ENCODE data around the gene TMEM154.

The TMEM154 gene

GRCh38 chr4:152587127-152587526 is 92.7 kb downstream of the TMEM154 start:
- DNase-seq, result no peak

GRCh38 chr4:152586668-152587067 is 93.1 kb downstream of the TMEM154 start:
- no peak for DNase-seq

- DNase-seq, result no peak
These were observed 94.8 kb downstream of the TMEM154 start for GRCh38 chr4:152585023-152585441.

- DNase-seq, result no peak
These were observed 98.1 kb downstream of the TMEM154 start for GRCh38 chr4:152581536-152582160.

- DNase-seq, result no peak
These were observed 99.9 kb downstream of the TMEM154 start for GRCh38 chr4:152579916-152580315.

GRCh38 chr4:152579107-152579764 is 100.6 kb downstream of the TMEM154 start:
- DNase-seq, result no peak

- no peak for DNase-seq
These were observed 101.1 kb downstream of the TMEM154 start for GRCh38 chr4:152578670-152579069.

- DNase-seq, result no peak
These were observed 101.9 kb downstream of the TMEM154 start for GRCh38 chr4:152577708-152578396.

- DNase-seq, result no peak
These were observed 104.3 kb downstream of the TMEM154 start for GRCh38 chr4:152575533-152575932.

- no peak for DNase-seq
These were observed 105.9 kb downstream of the TMEM154 start for GRCh38 chr4:152573861-152574260.

- DNase-seq, result no peak
These were observed 107.2 kb downstream of the TMEM154 start for GRCh38 chr4:152572417-152573086.

GRCh38 chr4:152571770-152572169 is 108.0 kb downstream of the TMEM154 start:
- DNase-seq, result no peak

- no peak for DNase-seq
These were observed 108.5 kb downstream of the TMEM154 start for GRCh38 chr4:152571296-152571695.

All from activated CD8-positive, alpha-beta memory T cell treated with anti-CD3 and anti-CD28 coated beads for 24 hours (primary cell).